Measurements from ENCODE around the gene SERINC5.

GRCh38 chr5:80146046-80146445, 109.8 kb downstream of the SERINC5 start:
- TF ChIP-seq CTCF (IDR thresholded peaks at IDR 0.05) (no peak), ZFX (IDR thresholded peaks at IDR 0.05; ENCODE audit: borderline replicate concordance) (no peak)
